AG09309 (cell line): Measurements from ENCODE around the gene CDK5RAP2.
"Not testable (repeated sequence)": the region's sequence is repeated elsewhere in the genome, so short reads cannot be mapped to it uniquely, and the experiment has no call there.

Experiments used
- DNase-seq: peaks from one replicate; pipeline ENCODE4 v3.0.0-alpha.2; 2010; ENCODE audit warnings: low read depth
- H3K4me3 ChIP-seq: 2 replicates; pipeline ENCODE4 v1.5.1; 2011; ENCODE audit warnings: mild to moderate bottlenecking, low read depth, low read length, moderate library complexity; ENCODE audit not compliant: control insufficient read depth
- TF ChIP-seq, protein P1 (sequence below): IDR thresholded peaks from 2 replicates; pipeline ENCODE4 v1.5.1; 2011; ENCODE audit warnings: mild to moderate bottlenecking, low read depth, low read length, inconsistent platforms; ENCODE audit not compliant: insufficient read depth, control insufficient read depth; ENCODE audit errors: missing control alignments

CDK5RAP2 gene

DNA sequence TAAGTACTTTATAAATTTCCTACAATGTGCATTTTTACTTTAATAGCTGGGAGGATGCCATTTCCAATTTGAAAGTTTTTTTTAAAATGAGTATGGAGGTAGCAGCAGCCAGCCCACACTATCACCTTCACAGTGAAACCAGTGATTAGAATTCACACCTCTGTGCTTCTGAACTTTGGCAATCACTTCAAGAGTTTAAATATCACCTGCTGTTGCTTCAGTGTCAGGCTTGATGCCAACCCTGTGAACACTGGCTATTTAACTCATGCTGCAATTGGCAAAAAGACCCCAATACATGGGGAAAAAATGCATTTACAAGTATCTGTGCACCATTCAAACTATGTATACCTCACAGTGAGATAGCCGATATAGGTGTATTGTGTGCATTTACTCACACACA lies 57.4 kb downstream of the CDK5RAP2 start:
- DNase-seq = no peak
- TF ChIP-seq, protein P1, sequence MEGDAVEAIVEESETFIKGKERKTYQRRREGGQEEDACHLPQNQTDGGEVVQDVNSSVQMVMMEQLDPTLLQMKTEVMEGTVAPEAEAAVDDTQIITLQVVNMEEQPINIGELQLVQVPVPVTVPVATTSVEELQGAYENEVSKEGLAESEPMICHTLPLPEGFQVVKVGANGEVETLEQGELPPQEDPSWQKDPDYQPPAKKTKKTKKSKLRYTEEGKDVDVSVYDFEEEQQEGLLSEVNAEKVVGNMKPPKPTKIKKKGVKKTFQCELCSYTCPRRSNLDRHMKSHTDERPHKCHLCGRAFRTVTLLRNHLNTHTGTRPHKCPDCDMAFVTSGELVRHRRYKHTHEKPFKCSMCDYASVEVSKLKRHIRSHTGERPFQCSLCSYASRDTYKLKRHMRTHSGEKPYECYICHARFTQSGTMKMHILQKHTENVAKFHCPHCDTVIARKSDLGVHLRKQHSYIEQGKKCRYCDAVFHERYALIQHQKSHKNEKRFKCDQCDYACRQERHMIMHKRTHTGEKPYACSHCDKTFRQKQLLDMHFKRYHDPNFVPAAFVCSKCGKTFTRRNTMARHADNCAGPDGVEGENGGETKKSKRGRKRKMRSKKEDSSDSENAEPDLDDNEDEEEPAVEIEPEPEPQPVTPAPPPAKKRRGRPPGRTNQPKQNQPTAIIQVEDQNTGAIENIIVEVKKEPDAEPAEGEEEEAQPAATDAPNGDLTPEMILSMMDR = no peak
- H3K4me3 ChIP-seq = no peak overlapping the region

DNA sequence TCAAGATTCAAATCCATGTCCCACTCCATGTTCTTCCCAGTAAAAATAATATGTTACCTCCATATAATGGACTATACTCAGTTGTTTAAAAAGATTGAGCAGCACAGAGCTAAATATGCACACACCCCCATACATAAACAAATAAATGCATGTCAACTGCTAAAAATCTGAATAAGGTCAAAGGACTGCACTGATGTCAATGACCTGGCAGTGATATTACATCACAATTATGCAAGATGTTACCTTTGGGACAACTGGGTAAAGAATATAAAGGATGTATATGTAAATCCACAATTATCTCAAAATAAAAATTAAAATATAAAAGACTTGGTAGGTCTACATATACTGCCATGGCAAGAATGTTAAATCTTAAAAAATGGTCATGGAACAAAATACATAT lies 57.9 kb downstream of the CDK5RAP2 start:
- TF ChIP-seq, protein P1 = no peak
- H3K4me3 ChIP-seq = no peak overlapping the region

DNA sequence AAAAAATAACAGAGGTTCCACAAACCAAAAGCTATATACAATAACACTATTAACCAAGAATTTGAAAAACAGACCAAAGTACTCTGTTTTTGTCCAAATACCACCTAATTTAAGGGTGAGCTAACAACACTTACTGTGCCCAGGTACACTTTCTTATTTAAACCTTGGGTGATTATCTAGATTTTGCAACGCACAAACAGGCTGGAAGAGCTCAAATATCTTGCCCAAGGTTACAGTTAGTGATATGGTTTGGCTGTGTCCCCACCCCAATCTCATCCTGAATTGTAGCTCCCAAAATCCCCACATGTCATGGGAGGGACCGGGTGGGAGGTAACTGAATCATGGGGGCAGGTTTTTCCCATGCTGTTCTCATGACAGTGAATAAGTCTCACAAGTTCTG lies 58.9 kb downstream of the CDK5RAP2 start:
- TF ChIP-seq, protein P1 = no peak
- no peak for DNase-seq
- H3K4me3 ChIP-seq = no peak overlapping the region

More for the DNA sequence above, 57.9 kb downstream of the CDK5RAP2 start:
- no peak for DNase-seq

DNA sequence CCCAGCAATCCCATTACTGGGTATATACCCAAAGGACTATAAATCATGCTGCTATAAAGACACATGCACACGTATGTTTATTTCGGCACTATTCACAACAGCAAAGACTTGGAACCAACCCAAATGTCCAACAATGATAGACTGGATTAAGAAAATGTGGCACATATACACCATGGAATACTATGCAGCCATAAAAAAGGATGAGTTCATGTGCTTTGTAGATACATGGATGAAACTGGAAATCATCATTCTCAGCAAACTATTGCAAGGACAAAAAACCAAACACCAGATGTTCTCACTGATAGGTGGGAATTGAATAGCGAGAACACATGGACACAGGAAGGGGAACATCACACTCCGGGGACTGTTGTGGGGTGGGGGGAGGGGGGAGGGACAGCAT lies 64.0 kb downstream of the CDK5RAP2 start:
- H3K4me3 ChIP-seq, DNase-seq: not testable (repeated sequence)

DNA sequence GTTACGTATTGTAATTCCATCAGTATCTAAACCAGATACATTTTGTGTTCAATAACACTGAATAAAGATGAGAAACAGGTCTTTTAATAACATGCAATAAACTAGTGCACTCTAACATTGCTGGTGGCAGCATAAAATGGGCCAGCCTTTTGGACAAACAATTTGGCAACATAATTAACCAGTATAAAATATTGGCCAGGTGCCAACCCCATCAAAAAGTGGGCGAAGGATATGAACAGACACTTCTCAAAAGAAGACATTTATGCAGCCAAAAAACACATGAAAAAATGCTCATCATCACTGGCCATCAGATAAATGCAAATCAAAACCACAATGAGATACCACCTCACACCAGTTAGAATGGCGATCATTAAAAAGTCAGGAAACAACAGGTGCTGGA lies 64.5 kb downstream of the CDK5RAP2 start:
- H3K4me3 ChIP-seq, DNase-seq: not testable (repeated sequence)

DNA sequence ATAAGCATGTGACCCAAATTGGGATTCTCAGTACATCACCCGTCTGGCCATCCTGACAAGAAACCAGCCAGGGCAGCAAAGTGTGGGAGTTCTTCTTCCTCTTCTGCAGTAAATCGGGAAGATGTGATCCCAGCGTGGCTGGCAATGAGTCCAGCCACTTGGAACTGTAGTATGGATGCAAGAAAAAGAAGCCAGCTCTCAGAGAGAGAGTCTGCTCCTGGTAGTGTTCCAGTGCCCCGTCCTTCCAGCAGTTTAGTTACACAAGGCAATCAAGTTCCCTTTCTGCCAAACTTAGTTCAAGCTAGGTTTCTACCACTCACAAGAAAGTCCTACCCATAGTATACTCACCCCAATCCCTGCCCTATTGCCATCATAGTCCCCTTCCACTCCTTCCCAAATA lies 65.6 kb downstream of the CDK5RAP2 start:
- no peak overlapping the region for H3K4me3 ChIP-seq
- no peak for DNase-seq
- TF ChIP-seq, protein P1 = no peak

DNA sequence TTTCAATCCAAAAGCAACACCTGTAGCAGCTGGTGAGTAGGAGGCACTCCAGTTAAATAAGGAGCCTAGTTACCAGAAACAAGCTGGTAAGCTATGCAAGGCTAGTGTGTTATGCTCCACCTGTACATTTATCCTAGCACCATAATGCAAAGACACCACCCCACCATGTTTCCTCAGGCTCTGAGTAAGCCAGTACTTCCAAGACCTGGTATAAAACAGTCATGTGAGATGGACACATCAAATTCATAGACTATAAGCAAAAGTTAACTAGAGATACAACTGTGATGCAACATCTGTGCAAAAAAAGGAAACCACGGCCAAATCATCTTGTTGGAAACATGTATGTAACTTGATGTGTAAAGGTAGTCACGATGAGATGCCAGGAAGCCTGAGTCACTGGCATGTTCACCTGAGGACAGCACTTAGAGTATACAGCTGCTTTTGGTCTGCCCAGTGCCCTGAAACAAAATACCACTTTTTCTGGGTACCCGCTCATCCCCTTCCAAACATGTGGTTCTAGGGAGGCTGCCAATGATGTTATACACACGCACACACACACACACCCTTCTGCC lies 66.1 kb downstream of the CDK5RAP2 start:
- no peak for DNase-seq
- TF ChIP-seq, protein P1 = no peak
- no peak overlapping the region for H3K4me3 ChIP-seq

DNA sequence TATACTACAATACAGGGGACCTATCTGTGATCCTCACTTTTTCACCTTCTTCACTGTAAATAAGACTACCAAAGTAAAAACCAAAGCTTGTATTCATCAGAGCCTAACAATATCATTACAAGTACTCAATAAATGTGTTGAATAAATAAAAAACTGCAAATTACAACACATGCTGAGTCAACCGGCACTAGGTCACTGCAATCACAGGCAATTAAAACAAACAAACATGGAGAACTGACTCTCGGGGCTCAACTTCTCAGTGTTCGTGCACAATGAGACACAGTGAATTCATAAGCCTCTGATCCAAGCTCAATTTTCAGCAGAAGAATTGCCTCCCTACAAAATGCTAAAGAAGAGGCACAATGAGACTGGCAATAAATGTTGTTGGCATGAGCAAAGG lies 69.2 kb downstream of the CDK5RAP2 start:
- DNase-seq = no peak
- no peak overlapping the region for H3K4me3 ChIP-seq
- TF ChIP-seq, protein P1 = no peak
